Smooth muscle cell (in vitro differentiated cells): ENCODE measurements around the gene AZU1. TPM values are rescaled to one million over a fixed set of nuclear protein-coding genes. Genes with fewer than 3 reads are reported as not detected.

ENCODE experiments used
- DNase-seq: peaks from one replicate; lab custom pipeline; 2025; ENCODE audit not compliant: unreplicated experiment; lab: John Stamatoyannopoulos, UW
- H2AFZ ChIP-seq: fragments of 200-600 bp; sonication (generic); 2 replicates; pipeline ENCODE4 v1.6.0; 2016; ENCODE audit warnings: antibody characterized with exemption, low read depth, mild to moderate bottlenecking
- H3F3A ChIP-seq: fragments of 200-600 bp; sonication (generic); 2 replicates; pipeline ENCODE4 v1.6.0; 2017; ENCODE audit warnings: antibody characterized with exemption, low read depth
- H3K27ac ChIP-seq: fragments of 200-600 bp; sonication (generic); 2 replicates; pipeline ENCODE4 v1.5.1; 2016; ENCODE audit warnings: low read depth, mild to moderate bottlenecking
- H3K27me3 ChIP-seq: fragments of 200-600 bp; sonication (generic); 2 replicates; pipeline ENCODE4 v1.6.1; 2016; ENCODE audit warnings: low read depth, mild to moderate bottlenecking
- H3K36me3 ChIP-seq: fragments of 200-600 bp; sonication (generic); 2 replicates; pipeline ENCODE4 v1.5.1; 2016; ENCODE audit warnings: low read depth
- H3K4me1 ChIP-seq: fragments of 200-600 bp; sonication (generic); 2 replicates; pipeline ENCODE4 v1.5.1; 2016; ENCODE audit warnings: low read depth
- H3K4me2 ChIP-seq: fragments of 200-600 bp; sonication (generic); 2 replicates; pipeline ENCODE4 v1.6.0; 2016; ENCODE audit warnings: mild to moderate bottlenecking
- H3K4me3 ChIP-seq: fragments of 200-600 bp; sonication (generic); 2 replicates; pipeline ENCODE4 v1.5.1; 2016; ENCODE audit warnings: mild to moderate bottlenecking
- H3K79me2 ChIP-seq: fragments of 200-600 bp; sonication (generic); 2 replicates; pipeline ENCODE4 v1.6.0; 2016; ENCODE audit warnings: low read depth, mild to moderate bottlenecking
- H3K9ac ChIP-seq: fragments of 200-600 bp; sonication (generic); 2 replicates; pipeline ENCODE4 v1.6.0; 2016; ENCODE audit warnings: low read depth
- H3K9me3 ChIP-seq: fragments of 200-600 bp; sonication (generic); replicated peaks from 2 replicates; pipeline ENCODE4 v1.5.1; 2016; ENCODE audit warnings: low read depth
- H4K20me1 ChIP-seq: fragments of 200-600 bp; sonication (generic); 2 replicates; pipeline ENCODE4 v1.6.0; 2016; ENCODE audit warnings: low read depth
- WGBS: methylation state at CpG from one replicate; pipeline ENCODE4 v1.1.7; 2016; ENCODE audit warnings: low lambda C conversion rate; 5-methylcytosine and 5-hydroxymethylcytosine counted together
- polyA plus RNA-seq: library from polyadenylated mRNA; unstranded; fragments of >200 nt; fragmentation: Nextera tagmentation; extraction: Ambion mirVana; gene quantifications from 2 replicates; pipeline ENCODE4 v1.2.1, GENCODE V29; 2016
- total RNA-seq: library from RNA; depleted of rRNA; stranded (reverse); fragments of >200 nt; gene quantifications from 2 replicates; pipeline ENCODE4 v1.2.3, GENCODE V29; 2014
- TF ChIP-seq, protein P1 (sequence below): fragments of 200-600 bp; sonication (generic); IDR thresholded peaks from 2 replicates; pipeline ENCODE4 v1.5.1; 2017; ENCODE audit warnings: borderline replicate concordance, mild to moderate bottlenecking, antibody characterized with exemption; ENCODE audit not compliant: insufficient read depth, poor library complexity, severe bottlenecking

AZU1 gene
- total and polyA plus RNA-seq, 2 experiments from 2014 or later = 0.32 to 8.0 TPM

DNA sequence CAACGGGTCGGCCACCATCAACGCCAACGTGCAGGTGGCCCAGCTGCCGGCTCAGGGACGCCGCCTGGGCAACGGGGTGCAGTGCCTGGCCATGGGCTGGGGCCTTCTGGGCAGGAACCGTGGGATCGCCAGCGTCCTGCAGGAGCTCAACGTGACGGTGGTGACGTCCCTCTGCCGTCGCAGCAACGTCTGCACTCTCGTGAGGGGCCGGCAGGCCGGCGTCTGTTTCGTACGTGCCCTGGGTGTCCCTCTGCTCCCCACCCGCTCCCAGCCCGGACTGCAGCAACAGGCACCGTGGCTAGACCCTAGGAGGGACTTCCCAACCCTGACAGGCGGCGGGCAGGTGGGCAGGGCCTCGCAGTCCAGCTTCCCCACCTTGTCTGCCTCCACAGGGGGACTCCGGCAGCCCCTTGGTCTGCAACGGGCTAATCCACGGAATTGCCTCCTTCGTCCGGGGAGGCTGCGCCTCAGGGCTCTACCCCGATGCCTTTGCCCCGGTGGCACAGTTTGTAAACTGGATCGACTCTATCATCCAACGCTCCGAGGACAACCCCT is 28.0 kb downstream of the AZU1 start:
- no peak overlapping the region for H3K9ac ChIP-seq

DNA sequence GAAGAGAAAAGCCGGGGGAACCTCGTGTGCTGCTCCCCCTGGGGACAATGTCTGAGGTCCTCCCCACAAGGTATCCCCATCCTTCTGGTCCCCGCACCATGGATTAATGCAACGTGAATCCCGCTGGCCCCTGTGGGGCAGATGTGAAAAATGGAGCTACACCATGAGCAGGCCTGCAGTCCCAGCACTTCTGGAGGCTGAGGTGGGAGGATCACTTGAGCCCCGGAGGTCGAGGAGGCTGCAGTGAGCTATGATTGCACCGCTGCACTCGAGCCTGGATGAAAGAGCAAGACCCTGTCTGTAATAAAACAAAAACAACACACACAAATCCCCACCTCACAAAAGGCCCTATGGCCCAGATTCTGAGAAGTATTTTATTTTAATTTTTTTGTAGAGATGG is 30.6 kb downstream of the AZU1 start:
- Histone ChIP-seq H3K4me1 (no peaks in the 10 kb centered on the region), H3K36me3 (no peaks in the 10 kb centered on the region), H3K27ac (no peak overlapping the region), H3K4me2 (no peak overlapping the region), H2AFZ (no peak overlapping the region), H3K9ac (no peak overlapping the region), H3K27me3 (peaks cover 32% of the 10 kb centered on the region), H4K20me1 (no peaks in the 10 kb centered on the region), H3K9me3 (no peaks in the 10 kb centered on the region), H3K4me3 (no peak overlapping the region), H3K79me2 (no peaks in the 10 kb centered on the region), H3F3A (no peaks in the 10 kb centered on the region)
- TF ChIP-seq, protein P1, sequence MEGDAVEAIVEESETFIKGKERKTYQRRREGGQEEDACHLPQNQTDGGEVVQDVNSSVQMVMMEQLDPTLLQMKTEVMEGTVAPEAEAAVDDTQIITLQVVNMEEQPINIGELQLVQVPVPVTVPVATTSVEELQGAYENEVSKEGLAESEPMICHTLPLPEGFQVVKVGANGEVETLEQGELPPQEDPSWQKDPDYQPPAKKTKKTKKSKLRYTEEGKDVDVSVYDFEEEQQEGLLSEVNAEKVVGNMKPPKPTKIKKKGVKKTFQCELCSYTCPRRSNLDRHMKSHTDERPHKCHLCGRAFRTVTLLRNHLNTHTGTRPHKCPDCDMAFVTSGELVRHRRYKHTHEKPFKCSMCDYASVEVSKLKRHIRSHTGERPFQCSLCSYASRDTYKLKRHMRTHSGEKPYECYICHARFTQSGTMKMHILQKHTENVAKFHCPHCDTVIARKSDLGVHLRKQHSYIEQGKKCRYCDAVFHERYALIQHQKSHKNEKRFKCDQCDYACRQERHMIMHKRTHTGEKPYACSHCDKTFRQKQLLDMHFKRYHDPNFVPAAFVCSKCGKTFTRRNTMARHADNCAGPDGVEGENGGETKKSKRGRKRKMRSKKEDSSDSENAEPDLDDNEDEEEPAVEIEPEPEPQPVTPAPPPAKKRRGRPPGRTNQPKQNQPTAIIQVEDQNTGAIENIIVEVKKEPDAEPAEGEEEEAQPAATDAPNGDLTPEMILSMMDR = no peak
- no peak for DNase-seq
- 82% methylated on average over 9 of the region's 9 CpGs for WGBS

More for the DNA sequence above, 28.0 kb downstream of the AZU1 start:
- no peak overlapping the region for H3K27ac ChIP-seq
- peaks cover 1% of the 10 kb centered on the region for H3F3A ChIP-seq
- H3K79me2 ChIP-seq = no peaks in the 10 kb centered on the region
- no peak overlapping the region for H3K4me2 ChIP-seq
- no peak for DNase-seq
- TF ChIP-seq, protein P1 = no peak
- H3K4me3 ChIP-seq = no peak overlapping the region
- no peaks in the 10 kb centered on the region for H3K9me3 ChIP-seq
- H4K20me1 ChIP-seq = no peaks in the 10 kb centered on the region
- H3K36me3 ChIP-seq = no peaks in the 10 kb centered on the region
- no peaks in the 10 kb centered on the region for H3K4me1 ChIP-seq
- peaks cover 9% of the 10 kb centered on the region for H3K27me3 ChIP-seq
- H2AFZ ChIP-seq = no peak overlapping the region
- 88% methylated on average over 38 of the region's 40 CpGs for WGBS

DNA sequence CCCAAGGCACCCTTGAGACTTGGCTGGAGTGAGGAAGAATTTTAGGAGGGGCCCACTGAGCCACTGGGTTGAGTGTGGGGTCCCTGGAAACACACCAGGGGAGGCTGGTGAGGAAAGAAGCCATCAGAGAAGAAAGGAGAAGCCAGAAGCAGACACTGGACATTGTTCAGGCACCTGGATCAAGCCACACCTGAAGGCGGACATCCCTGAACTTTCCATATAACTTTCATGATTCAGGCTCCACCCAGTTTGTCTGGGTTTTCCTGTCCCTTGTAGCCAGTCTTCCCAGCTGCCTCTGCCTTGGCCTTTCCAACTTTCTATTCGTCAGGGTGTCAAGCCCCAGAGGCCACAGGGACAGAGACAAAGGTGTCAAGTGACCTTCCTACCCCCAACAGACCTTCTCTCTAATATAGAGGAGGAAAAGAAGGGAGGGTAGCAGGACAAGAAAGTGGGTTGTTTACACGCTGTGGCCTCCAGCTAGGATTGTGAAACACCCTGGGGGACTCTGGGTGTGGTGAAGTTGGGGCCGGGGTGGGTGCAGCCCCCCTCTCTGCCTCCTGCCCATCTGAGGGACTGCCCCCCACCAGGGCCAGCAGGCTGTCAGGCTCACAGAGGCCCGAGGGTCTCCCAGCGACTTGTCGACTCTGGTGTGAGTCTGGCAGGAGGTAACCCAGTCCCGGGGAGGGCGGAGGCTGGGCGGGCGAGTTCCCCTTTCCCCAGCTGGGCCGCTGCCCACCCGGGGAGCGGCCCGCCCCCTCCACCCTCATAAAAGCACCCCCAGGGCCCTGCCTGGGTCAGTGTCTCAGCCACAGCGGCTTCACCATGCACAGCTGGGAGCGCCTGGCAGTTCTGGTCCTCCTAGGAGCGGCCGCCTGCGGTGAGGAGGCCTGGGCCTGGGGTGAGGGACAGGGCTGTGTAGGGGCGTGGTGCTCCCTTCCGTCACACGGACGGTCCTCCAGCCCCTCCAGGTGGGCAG is 31.5 kb downstream of the AZU1 start, which contains the start of gene CFD:
Gene CFD (plus strand): TSS at position 797 of the 976 bp plus-strand sequence. CDS start 26 bp downstream, at position 823.
- H3K9ac ChIP-seq = no peak within 1 kb of the TSS

More for the DNA sequence above, 31.5 kb downstream of the AZU1 start, which contains the start of gene CFD:
- Histone ChIP-seq H3K27ac (no peak within 1 kb of the TSS), H3F3A (no peaks in the 10 kb centered on the region), H3K36me3 (no peaks in the 10 kb centered on the region), H3K4me1 (no peaks in the 10 kb centered on the region), H3K9me3 (no peaks in the 10 kb centered on the region), H3K4me2 (peak within 1 kb of the TSS; percentile 68), H4K20me1 (no peaks in the 10 kb centered on the region), H2AFZ (no peak within 1 kb of the TSS), H3K79me2 (no peaks in the 10 kb centered on the region), H3K4me3 (peak within 1 kb of the TSS; percentile 21), H3K27me3 (peaks cover 33% of the 10 kb centered on the region)
- DNase-seq = no peak
- TF ChIP-seq, protein P1 = no peak
- WGBS = 81% methylated on average over 19 of the region's 24 CpGs
